K562 (cell line): ENCODE results near the gene USPL1. TPM values are rescaled to one million over a fixed set of nuclear protein-coding genes. Genes with fewer than 3 reads are reported as not detected.

ENCODE experiments used
- ATAC-seq: fragments of 200-7000 bp; cut with Tn5 transposase; 3 replicates; pipeline ENCODE4 v1.9.1; 2020; ENCODE audit warnings: moderate library complexity
- BruUV-seq: library from RNA; stranded (reverse); fragments of 400-500 nt; replicated peaks from 2 replicates; lab custom pipeline; 2021; lab: Mats Ljungman, UMichigan
- CTCF ChIA-PET: fragments of 300-600 bp; formaldehyde crosslinking; extraction: SDS; loops from one replicate; lab custom pipeline; 2021; ENCODE audit warnings: low intra/inter-chr PET ratio; lab: Yijun Ruan, JAX
- POLR2A ChIA-PET: fragments of 300-600, 350-650 bp; sonication (Branson Sonifier 250); formaldehyde crosslinking; extraction: SDS; loops from one replicate; lab custom pipeline; 2021; ENCODE audit warnings: antibody characterized with exemption, inconsistent platforms; lab: Yijun Ruan, JAX
- DNase-seq, 4 experiments: peaks; one replicate each; pipeline versions ENCODE4 v3.0.0 to v3.0.0-alpha.2; 2011 to 2018; ENCODE audit warnings: low spot score in 3 of 4, mixed read lengths in 3 of 4; ENCODE audit errors: extremely low read depth in 1 of 4
- FAIRE-seq: peaks from 2 replicates; lab custom pipeline; 2011; peaks lifted over from hg19 to GRCh38; lab: Jason Lieb, UNC
- H2AFZ ChIP-seq: 2 replicates; pipeline ENCODE4 v1.6.0; 2011; ENCODE audit warnings: low read depth, low read length, control low read depth, inconsistent platforms
- H3K27ac ChIP-seq: fragments of 200-600 bp; 3 replicates; pipeline ENCODE4 v1.8.0; 2011; ENCODE audit warnings: low read depth, mild to moderate bottlenecking, control low read depth, inconsistent platforms, low read length, moderate library complexity, mixed read lengths; ENCODE audit errors: extremely low read depth
- H3K27me3 ChIP-seq, 2 experiments: fragments of 300-600 bp in 1 of 2; 2 replicates in 1 of 2; 3 replicates in 1 of 2; pipeline versions ENCODE4 v1.6.0 to v1.8.0; 2011; ENCODE audit warnings: inconsistent platforms in 2 of 2, low read length in 2 of 2, mild to moderate bottlenecking in 1 of 2, mixed read lengths in 1 of 2, moderate library complexity in 1 of 2; ENCODE audit not compliant: control insufficient read depth in 2 of 2, insufficient read depth in 2 of 2
- H3K36me3 ChIP-seq: fragments of 300-600 bp; 3 replicates; pipeline ENCODE4 v1.8.0; 2011; ENCODE audit warnings: mild to moderate bottlenecking, low read length, inconsistent platforms; ENCODE audit not compliant: control insufficient read depth, insufficient read depth
- H3K4me1 ChIP-seq, 2 experiments: fragments of 200-600 bp in 1 of 2; replicated peaks in 1 of 2; 2 replicates in 1 of 2; 3 replicates in 1 of 2; pipeline versions ENCODE4 v1.5.1 to v1.8.0; 2011; ENCODE audit warnings: inconsistent platforms in 2 of 2, low read length in 2 of 2, mild to moderate bottlenecking in 1 of 2, mixed read lengths in 1 of 2, moderate library complexity in 1 of 2; ENCODE audit not compliant: control insufficient read depth in 2 of 2, insufficient read depth in 2 of 2
- H3K4me2 ChIP-seq: 2 replicates; pipeline ENCODE4 v1.6.1; 2011; ENCODE audit warnings: low read length, control low read depth, inconsistent platforms, mixed read lengths; ENCODE audit not compliant: insufficient read depth
- H3K4me3 ChIP-seq: fragments of 200-600 bp; sonication (generic), shearing (Covaris generic); 2 replicates; pipeline ENCODE4 v1.5.1; 2016; ENCODE audit warnings: control low read depth, inconsistent platforms
- H3K79me2 ChIP-seq: fragments of 200-600 bp; 3 replicates; pipeline ENCODE4 v1.8.0; 2011; ENCODE audit warnings: low read length, inconsistent platforms; ENCODE audit not compliant: control insufficient read depth, insufficient read depth
- H3K9ac ChIP-seq, 2 experiments: 2 replicates each; pipeline versions ENCODE4 v1.6.0 to v1.6.1; 2011; ENCODE audit warnings: low read depth in 2 of 2, low read length in 2 of 2, control low read depth in 1 of 2, inconsistent platforms in 1 of 2, mild to moderate bottlenecking in 1 of 2, mixed read lengths in 1 of 2; ENCODE audit not compliant: insufficient read depth in 1 of 2
- H3K9me1 ChIP-seq: one replicate; pipeline ENCODE4 v1.6.0; 2011; ENCODE audit warnings: inconsistent platforms, mild to moderate bottlenecking, low read length, moderate library complexity; ENCODE audit not compliant: control insufficient read depth, insufficient read depth
- H3K9me3 ChIP-seq: replicated peaks from 2 replicates; pipeline ENCODE4 v1.5.1; 2011; ENCODE audit warnings: low read depth, low read length, inconsistent platforms; ENCODE audit not compliant: control insufficient read depth, insufficient read depth
- H4K20me1 ChIP-seq: replicated peaks from 2 replicates; pipeline ENCODE4 v1.6.1; 2011; ENCODE audit warnings: low read length, inconsistent platforms, mixed read lengths; ENCODE audit not compliant: control insufficient read depth, insufficient read depth
- HINFP ChIP-seq: fragments of 450-650 bp; conservative IDR thresholded peaks from 2 replicates; pipeline ENCODE4 v1.6.1; 2016; ENCODE audit warnings: missing genetic modification characterization, low read depth, mild to moderate bottlenecking, control low read depth, missing compliant biosample characterization
- HMBOX1 ChIP-seq: sonication (generic); IDR thresholded peaks from 2 replicates; pipeline ENCODE4 v1.6.1; 2016
- SMARCE1 ChIP-seq: fragments of 450-650 bp; IDR thresholded peaks from 2 replicates; pipeline ENCODE4 v1.7.1; 2016; ENCODE audit warnings: mild to moderate bottlenecking
- TAF1 ChIP-seq: IDR thresholded peaks from 2 replicates; pipeline ENCODE4 v1.6.1; 2011; ENCODE audit warnings: mild to moderate bottlenecking, low read length, moderate library complexity; ENCODE audit not compliant: insufficient read depth, control insufficient read depth, severe bottlenecking; ENCODE audit errors: extremely low read depth
- WGBS: fragments of 100-300 bp; shearing (Covaris generic); methylation state at CpG from one replicate; pipeline ENCODE4 v1.1.6; 2016; ENCODE audit warnings: low coverage, mixed read lengths; ENCODE audit not compliant: insufficient coverage; ENCODE audit errors: missing lambda C conversion rate; 5-methylcytosine and 5-hydroxymethylcytosine counted together
- in situ Hi-C: fragments of 300-500 bp; cut with MboI; formaldehyde crosslinking; loops from 4 replicates; pipeline ENCODE4 v1.15.0; 2018; ENCODE audit warnings: inconsistent platforms, mixed read lengths
- intact Hi-C: fragments of 100-400 bp; cut with micrococcal nuclease; formaldehyde crosslinking; loops from 2 replicates; pipeline ENCODE4 v1.14.2; 2022
- polyA plus RNA-seq, 8 experiments: library from polyadenylated mRNA; depleted of rRNA in 4 of 8; stranded (reverse) in 5 of 8; unstranded in 3 of 8; fragments of >200 nt; fragmentation: Nextera tagmentation in 2 of 8; fragmentation: Illumina TruSeq in 1 of 8; extraction: Ambion mirVana in 2 of 8; extraction: Trizol in 1 of 8; gene quantifications; 2 replicates each; pipeline versions ENCODE4 v1.2.1 to v1.2.3, GENCODE V29; 2011 to 2014; ENCODE audit warnings: inconsistent platforms in 1 of 8, missing spikeins in 1 of 8
- total RNA-seq, 7 experiments: library from RNA; depleted of rRNA in 6 of 7; stranded (reverse); fragments of >200 nt in 6 of 7; fragmentation: Illumina TruSeq in 2 of 7; extraction: Trizol in 2 of 7; gene quantifications; 2 replicates each; pipeline versions ENCODE4 v1.2.1 to v1.2.3, GENCODE V29; 2011 to 2021; ENCODE audit warnings: low replicate concordance in 1 of 7

The USPL1 gene
- total and polyA plus RNA-seq, 9 of the 15 experiments (the other 6 are each of a cell fraction or from before 2014, with no cell fraction given): 5.5 to 18.0 (median 12.0) TPM

- 0% methylated on average over 4 of the region's 4 CpGs for WGBS
- Histone ChIP-seq H3K36me3 (no peaks in the 10 kb centered on the region), H3K9ac (no peak overlapping the region), H2AFZ (no peak overlapping the region), H3K9me3 (no peaks in the 10 kb centered on the region), H3K79me2 (no peaks in the 10 kb centered on the region), H3K4me3 (no peak overlapping the region), H3K9me1 (no peaks in the 10 kb centered on the region), H3K27me3 (peaks cover 10 to 32% of the 10 kb centered on the region in 2 experiments), H3K4me1 (no peaks in the 10 kb centered on the region)
- no TSS peak for BruUV-seq
- POLR2A ChIA-PET: no interaction called here
- CTCF ChIA-PET: no interaction called here
- DNase-seq (no peak), FAIRE-seq (no peak)
- in situ Hi-C loops (no loop called here), intact Hi-C loops (no loop called here)
- TF ChIP-seq SMARCE1 (no peak), HMBOX1 (no peak), TAF1 (no peak), HINFP (tag) (no peak)
- TF ChIP-seq, all 486 proteins: peak for 0
- no peak overlapping the region for H3K27ac ChIP-seq
- no peak overlapping the region for H3K4me2 ChIP-seq
- ATAC-seq: no peak
- no peaks in the 10 kb centered on the region for H4K20me1 ChIP-seq
These were observed 84.3 kb downstream of the USPL1 start for GRCh38 chr13:30702006-30702405.
